Right hindlimb (tissue), 1 donor: Measurements from ENCODE around the gene FAM78A.
"Not testable (repeated sequence)": the region's sequence is repeated elsewhere in the genome, so short reads cannot be mapped to it uniquely, and the experiment has no call there.

Experiments used
- DNase-seq: peaks from one replicate; pipeline ENCODE4 v3.0.0-alpha.2; 2018

The FAM78A gene

DNA sequence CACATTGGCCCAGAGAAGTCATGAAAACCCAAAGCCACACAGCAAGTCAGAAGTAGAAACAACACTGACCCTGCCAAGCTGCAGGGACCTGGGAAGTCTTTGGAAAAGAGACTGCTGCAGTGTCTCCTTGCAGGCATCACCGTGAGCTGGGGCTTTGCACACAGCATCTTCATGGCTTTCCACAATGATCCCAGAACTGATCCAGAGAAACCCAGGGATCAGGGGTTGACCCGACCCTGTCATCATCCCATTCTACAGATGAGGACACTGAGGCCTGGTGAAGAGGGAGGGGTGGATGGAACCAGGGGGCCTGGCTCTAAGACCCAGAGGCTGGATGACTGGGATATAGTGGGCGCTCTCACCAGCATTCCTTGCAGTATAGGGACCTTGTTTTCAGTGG lies 4.3 kb upstream of the FAM78A start:
- DNase-seq, result no peak

DNA sequence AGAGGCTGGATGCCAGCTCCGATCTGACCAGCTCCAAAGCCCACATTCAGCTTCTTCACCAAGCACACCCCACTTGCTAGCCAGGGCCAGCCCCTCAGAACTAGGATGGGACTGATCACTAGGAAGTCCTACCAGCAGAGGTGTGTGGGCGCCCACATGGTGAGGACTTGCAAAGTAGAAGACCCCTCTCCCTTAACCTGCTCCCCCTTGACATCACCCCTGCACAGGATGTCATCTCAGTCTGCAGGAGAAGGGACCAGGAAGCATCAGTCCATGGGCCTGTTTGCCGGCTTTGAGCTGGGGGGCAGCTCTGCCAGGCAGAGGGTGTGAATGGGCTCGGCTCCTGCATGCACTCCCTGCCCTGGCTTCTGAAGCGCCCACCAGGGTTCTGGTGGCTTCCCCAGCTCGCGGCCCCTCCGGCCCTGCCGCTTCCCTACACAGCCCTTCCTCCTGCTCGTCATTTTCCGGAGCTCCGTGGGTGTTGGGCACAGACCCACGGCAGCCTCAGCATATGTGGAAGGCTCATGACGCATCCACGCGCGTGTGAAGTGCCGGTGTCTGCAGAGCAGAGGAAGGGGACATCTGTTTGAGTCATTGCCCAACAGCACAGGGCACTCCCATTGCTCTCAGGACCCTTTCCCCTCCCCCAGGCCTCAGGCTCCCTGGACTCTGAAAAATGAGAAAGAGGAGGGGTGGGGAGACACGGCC lies 3.7 kb upstream of the FAM78A start:
- DNase-seq, result peak; percentile 18

DNA sequence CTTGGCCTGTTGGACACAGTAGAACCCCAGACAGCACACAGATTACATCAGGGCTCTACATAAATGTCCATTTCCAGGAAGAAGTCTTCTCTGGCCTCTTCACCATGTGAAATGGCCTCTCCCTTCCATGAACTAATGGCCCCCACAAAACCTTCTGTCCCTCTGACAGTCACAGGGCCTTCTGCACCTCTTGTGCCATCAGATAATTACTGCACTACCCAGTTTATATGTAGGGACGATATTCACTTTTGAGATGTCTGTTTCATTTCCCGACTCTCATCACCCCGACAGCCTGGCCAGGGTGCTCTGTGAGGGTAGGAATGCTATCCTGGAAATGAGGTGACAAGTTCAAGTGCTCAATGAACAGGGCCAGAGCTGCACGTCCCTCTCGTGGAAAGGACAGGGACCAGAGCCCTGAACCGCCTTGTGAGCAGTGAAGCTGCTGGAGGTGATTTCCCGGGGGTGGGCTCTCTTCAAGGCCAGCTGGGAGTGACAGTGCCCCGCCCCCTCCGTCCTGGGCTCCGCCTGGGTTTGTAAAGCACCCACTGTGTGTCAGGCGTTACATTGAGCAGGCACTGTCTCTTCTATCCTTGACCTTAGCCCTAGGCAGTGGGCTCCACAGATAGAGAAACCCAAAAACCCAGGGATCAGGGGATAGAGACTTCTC lies 3.0 kb upstream of the FAM78A start:
- DNase-seq, result no peak

DNA sequence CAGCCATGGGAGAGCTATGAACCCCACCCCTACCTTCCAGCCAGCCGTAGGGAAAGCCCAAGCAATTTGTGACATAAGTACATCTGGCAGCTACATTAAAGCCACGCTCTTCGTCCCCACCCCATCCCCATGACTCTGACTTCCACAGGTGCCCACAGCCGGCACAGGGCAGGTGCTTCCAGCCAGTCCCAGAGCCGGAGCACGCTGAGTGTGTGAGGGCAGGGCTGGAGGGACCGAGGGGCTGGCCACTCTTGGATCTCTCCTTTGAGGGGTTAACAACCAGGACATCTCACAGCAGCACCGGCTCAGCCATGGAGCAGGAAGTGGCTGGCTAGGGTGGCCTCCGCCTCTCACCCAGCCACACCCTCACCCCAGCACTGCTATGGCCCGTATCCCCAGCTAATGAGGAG lies 2.4 kb upstream of the FAM78A start:
- DNase-seq, result no peak

DNA sequence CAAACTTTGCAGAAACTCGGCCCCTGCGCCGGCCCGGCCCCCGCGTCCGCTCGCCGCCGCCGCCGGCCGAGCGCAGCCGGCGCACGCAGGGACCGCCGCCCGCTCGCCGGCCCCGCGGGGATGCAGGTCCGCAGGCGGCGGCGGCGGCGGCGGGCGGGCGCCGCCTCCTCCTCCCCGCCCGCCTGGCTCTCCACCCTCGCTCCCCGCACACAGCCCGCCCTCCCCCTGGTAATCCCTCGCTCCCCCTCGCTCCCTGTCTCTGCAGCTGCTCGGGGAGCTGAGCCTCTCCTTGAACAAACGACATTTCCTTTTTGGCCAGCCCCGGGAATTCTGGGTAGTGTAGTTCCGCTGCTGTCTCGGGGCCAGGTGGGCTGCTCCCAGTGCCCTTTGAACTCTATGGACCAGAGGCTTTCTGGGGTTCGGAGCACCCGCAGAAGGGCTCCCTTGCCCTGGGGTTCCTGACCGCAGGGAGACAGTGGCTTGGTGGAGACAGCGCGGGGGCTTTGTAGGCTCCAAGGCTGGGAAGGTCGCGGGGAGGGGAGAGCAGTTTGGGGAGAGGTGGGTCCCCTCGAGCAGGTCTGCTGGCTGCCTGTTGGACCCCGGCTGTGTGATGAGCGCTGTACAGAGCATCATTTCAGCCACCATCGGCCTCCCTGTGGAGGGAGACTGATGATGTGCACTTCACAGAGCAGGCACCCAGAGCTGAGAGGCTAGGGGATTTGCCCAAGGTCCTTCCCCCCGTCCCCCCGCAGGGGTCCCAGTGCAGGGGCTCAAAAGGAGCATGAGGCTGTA lies 1.8 kb upstream of the FAM78A start:
- peak; percentile 93 for DNase-seq

DNA sequence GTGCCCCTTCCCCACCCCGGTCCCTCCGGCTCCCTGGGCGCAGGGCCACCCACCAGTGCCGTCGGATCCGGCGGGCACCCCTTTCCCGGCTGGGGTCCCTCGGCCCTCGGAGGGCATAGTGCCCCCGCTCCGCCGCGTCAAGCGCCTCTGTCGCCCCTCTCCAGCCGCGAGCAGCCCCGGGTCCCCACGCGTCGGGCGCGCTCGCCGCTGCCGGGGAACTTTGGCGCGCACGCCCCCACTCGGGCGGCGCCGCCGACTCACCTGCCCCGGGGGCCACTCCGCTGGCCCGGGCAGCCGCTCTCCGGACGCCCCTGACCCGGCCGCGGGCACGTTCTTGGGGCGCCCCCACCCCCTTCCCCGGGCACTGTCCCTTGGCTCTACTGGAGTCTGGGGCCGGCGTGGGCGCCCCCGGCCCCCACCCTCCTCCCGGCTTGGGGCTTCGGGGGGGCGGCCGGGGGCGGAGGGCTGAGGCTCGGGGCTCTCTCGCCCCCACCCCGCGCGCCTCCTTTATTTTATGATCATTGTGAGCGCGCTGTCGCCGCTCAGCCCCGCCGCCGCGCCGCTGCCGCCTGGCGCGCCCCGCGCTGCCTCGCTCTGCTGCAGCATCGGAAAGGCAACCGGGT lies 1.1 kb upstream of the FAM78A start:
- no peak for DNase-seq

DNA sequence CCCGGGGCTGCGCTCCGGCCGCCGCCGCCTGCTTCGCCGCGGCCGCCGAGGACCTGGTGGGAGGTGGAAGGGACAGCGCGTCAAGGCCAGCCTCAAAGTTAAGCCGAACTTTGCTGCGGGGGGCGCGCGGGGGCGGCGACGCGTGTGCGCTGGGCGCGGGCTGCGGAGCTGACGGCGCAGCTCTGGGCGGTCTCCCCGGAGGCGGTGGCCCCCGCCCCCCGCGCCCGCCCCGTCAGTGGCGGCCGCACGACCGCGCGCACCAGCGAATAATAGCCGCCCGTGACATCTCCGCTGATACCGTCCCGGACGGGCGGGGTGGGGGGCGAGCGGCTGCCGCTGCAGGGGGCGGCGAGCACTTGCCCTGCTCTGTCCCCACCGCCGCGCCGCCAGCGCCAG lies 579 bp upstream of the FAM78A start:
- DNase-seq, result no peak

DNA sequence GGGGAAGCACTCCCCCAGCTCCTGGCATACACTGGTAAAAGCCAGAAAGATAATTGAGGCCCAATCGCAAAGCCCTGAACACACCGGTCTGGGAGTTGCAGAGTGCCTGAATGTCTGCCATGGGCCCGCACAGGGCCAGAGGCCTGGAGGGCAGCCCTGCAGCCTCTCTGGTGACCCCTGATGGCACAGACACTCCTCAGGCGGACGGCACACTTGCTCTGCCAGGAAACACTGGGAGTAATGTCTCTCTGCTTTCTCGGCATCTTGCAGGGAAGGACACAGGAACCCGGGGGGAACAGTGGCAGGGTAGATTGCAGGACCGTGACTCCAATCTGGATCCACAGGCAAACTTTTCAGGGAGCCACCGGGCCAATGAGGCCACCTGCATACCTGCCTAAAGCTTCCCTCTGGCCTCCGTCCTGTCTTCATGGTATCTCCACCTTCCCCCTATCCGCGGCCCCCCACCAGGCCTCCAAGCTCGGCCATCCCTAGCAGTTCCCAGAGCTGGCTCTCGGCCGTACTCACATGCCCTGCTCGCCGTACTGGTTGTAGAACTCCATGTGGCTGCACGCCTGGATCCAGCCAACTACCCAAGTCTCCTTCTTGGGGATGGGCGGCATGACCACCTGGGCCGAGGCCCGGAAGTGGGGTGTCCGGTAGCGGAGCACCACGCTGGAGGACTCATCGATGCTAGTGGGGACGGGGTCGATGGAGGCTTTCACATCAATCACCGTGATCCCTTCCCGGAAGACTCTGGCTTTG lies 797 bp downstream of the FAM78A start:
- no peak for DNase-seq

DNA sequence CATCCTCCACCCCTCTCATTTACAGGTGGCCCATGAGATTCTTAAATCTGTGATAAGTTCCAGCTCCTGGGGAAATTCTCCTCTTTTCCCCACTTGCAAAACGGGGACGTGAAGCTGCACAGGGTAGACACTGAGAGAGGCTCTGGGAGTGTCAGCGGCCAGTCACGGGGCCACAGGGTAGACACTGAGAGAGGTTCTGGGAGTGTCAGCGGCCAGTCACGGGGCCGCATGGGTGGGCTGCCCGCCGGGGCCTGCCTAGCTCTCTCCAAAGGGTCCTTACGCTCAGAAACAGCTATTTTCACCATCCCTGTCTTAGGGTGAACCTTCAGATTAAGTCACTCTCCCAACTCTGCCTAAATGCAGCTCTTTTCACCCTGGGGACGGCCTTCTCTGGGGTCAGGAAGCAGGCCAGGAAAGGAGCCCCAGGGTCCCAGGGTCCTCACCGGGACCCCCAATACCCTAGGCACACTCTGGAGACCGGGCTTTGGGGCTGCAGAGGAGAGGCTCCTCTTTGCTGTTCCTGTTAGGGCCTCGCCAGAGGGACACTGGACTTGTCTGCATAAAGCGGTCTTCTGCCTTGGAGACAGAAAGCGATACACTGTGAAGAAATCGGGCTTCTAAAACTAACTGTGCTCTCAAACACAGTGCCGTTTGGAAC lies 1.5 kb downstream of the FAM78A start:
- no peak for DNase-seq

DNA sequence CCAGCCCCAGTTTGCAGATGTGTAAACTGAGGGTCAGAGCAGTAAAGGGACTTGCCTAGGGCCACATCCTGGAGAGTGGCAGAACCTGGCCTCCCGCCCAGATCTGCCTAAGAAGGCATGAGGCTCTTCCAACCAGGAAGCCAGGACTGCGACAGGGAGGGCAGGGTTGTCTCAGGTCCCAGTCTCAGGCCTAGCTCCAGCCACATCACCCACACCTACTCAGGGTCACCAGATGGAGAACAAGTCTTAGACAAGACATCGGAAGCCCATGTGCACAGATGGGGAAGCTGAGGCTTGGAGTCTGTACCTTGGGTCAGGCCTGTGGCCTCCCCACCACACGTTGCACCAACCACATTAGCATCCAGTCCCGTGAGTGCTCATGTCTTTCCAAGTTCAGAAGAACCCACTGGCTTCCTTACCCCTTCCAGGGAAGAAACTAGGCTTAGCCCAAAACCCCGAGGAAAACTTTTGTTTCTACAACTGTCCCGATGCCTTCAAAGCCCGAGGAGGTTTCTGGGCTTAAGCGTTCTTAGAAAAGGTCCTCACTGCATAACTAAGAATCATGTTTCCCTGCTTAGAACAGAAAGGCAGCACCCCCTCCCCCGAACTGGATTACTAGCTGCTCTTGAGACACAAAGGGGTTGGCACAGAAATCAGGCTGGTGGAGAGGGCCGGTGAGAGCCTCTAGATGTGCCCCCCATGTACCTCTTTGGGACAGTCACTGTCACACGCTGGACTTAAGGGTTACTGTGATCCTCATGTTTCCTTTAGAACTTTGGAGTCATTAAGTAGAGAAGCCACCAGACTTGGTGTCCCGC lies 2.2 kb downstream of the FAM78A start:
- DNase-seq, result peak; percentile 16

DNA sequence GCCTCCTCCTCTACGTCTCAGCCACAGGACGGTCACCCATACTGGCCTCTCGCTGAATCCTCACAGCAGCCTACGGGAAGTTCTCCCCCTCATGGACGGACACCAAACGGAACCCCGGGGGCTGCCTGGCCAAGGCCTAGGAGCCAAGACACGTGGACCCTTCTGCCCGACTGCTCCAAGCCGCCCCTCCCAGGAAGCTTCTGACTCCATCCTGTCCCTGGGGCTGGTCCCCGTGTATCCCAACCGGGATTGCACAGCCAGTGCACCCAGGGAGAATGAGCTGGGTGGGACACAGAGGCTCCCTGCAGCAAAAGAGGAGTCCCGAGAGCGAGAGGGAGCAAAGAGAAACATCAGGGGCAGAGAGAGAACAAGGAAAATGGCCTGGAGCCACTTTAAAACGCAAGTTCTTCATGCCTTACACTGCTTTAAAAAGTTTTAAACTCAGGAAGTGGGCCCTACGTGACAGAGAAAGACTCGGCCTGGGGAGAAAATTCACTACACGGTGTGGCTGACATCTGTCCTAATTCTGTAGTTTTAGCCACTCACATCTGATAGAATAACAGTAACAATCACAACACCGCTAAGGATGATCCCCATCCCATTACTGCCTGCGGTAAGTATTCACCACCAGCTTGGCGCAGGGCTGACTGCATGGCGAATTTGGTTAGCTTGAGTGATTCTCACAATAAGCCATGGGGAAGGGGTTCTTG lies 3.0 kb downstream of the FAM78A start:
- peak; percentile 26 for DNase-seq

DNA sequence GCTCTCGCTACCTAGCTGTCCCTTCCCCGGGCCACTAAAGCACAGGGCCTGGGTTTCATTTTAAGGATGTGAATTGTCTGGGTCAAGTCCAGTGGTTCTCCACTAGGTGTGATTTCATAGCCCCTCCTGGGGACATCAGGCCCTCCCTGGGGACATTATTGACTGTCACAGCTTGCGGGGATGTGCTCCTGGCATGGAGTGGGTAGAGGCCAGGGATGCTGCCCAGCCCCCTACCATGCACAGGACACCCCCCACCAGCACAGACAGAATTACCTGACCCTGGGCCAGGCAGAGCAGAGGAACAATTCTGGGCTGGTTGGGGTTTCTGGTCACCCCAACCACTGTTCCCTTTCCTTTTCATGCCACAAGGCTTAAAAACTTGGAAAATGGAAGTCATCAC lies 4.1 kb downstream of the FAM78A start:
- peak; percentile 8 for DNase-seq

DNA sequence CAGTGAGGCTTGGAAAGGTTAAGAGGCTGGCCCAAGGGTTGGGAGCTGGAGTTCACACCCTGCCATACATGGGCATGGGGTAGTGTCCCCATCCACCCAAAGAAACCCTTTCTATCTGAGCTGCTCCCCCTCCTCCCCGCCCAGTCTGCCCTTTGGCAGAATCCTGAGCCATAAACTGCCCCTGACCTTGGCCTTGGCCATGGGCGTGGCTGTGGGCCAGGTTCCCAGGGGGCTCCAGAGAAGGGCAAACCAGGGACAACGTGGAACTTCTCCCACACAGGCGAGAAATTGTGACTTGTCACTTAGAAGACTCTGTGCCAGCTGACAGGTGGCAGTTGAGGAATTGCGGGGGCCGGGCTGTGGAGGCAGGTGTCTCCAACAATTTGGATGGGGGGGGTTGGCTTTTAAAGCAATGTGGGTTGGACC lies 4.8 kb downstream of the FAM78A start:
- DNase-seq, result peak; percentile 16

DNA sequence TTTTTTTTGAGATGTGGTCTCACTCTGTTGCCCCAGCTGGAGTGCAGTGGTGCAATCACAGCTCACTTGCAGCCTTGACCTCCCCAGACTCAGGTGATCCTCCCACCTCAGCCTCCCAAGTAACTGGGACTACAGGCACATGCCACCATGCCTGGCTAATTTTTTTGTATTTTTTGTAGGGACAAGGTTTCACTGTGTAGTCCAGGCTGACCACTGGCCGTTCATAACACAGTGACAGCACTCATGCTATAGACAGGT lies 5.4 kb downstream of the FAM78A start:
- DNase-seq, result not testable (repeated sequence)

DNA sequence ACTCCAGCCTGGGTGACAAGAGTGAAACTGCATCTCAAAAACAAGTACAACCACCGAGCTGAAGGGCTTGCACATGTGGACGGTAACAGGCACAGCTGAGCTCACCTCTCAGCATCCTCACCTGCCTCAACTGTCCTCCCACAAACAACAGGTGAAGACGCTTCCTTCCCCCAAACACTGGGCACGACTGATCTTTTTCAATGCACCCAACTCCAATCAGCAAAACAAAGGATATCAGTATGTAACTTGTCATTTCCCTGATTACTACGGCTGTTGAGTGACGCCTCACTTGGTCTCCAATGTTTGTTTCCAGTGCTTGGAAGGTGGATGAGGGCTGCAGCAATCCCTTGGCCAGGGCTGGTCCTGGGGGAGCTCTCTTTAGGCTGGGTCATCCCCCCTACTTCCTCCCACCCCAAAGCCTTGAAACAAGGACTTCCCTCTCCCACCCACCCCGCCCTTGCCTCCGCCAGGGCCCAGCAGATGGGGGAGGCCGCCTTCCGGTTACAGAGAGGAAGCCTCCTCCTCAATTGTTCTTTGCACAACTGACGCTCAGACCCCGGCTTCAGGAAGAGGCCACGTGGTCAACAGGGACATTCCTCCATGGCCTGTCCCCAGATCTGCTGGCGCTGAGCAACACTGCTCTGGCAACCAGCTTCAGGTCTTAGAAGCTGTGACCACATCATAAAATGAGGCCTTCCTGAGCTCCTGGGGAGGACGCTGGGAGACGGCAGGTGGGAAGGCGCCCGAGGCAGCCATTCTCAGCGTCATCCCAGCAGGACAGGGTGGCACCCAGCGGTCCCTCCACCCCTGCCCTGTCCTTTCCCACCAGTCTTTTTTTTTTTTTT lies 5.9 kb downstream of the FAM78A start:
- DNase-seq, result peak; percentile 71

DNA sequence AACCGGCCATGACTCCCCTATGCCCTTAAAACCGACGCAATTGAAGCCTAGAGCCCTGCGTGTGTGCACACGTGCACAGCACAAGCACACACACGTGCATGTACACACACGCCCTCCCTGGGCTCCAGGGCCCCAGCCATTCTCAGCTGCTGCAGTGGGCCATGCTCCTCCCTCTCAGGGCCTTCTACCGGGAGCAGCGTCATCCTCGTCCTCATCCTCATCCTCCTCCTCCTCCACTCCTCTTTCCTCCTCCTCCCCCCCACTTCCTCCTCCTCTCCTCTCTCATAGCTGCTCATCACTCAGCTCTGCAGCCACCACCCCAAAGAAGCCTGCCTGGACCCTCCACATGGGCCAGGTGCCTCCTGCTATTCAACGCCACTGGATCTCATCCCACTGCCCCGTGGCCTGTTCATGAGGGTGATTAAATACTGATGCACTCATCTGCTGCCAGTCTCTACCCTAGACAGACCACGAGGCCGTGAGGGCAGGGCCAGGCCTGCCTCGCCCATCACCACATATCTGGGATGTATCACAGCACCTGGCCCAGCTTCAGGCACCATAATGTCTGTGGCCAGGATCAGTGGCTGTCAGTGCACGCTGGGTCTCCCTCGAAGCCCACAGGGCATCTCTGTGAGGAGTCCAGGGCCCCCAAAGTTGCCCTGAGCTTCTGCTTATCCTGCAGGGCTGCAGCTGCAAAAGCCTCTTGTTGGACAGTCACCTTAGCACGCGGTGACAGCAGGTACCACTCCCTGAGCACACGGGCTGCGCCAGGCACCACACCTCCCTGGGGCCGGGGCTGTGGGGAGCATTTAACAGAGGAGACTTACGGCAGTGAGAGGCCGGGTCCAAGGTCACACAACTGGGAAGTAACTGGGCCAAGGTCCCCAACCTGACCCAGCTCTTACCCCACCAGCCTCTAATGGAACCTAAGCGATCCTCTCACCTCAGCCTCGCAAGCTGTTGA lies 9.8 kb downstream of the FAM78A start:
- no peak for DNase-seq

DNA sequence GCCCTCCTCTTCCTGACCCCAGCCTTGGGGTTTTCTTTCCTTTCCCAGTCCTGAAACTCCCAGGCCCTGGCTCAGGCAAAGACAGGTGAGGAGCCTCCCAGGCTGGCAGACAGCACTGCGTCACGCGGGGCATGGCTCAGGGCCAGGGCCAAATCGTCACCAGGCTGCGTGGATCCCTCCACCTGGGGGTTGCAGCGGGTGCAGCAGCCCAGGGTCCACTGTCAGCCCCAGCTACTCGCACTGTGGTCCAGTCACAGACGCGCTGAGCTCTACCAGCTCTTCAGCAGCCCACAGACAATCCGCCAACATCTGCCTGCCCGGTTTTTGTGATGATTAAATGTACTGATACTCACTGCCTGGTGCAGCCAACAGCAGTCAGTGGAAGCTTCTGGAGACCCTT lies 12.1 kb downstream of the FAM78A start:
- no peak for DNase-seq

DNA sequence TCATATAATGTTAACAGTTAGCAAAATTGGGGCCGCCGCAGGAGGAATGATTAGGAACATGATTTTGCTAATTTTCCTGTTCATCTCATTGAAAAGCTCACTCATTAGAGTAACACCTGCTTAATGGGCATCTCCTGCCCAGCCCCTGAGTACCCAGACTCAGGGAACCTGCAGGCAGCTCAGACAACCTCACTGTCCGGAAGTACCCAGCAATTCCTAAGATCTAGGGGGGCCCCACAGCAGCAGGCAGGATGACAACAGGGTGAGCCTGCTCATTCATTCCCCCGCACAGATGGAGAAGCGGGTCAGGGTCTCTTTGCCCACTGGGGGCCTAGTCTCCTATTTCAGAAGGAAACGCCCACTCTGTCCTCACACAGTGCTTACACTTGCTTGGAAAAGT lies 12.6 kb downstream of the FAM78A start:
- no peak for DNase-seq

DNA sequence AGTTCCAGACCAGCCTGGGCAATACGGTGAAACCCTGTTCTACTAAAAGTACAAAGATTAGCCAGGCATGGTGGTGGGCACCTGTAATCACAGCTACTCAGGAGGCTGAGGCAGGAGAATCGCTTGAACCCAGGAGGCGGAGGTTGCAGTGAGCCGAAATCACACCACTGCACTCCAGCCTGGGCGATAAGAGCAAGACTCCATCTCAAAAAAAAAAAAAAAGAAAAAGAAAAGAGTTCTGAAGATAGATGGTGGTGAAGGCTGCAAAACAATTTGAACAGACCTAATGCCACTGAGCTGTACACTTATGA lies 13.3 kb downstream of the FAM78A start:
- not testable (repeated sequence) for DNase-seq
